NCI-H2171 treated with DMSO at 0.1 percent for 48 hours (cell line): ENCODE data around the gene NFATC1.

Source experiments
- DNase-seq: peaks from one replicate; lab custom pipeline; 2025; lab: John Stamatoyannopoulos, UW

NFATC1 gene

DNA sequence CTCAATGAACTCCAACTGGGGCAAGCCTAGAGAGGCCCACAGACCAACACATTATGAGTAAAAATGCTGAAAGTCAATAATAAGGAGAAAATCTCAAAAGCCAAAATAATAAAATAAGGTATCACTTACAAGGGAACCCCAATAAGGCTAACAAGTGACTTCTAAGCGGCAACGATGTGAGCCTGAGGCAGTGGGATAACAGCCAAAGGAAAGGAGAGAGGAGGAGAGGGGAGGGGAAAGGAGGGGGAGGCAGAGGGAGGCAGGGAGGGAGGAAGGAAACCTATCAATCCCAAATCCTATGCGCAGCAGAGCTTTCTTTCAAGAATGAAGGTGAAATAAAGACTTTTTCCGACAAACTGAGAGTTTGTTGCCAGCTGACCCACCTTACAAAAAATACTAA is 6.0 kb upstream of the NFATC1 start:
- no peak for DNase-seq

GRCh38 chr18:79392226-79392625 is 3.5 kb upstream of the NFATC1 start:
- no peak for DNase-seq

GRCh38 chr18:79393181-79393634 is 2.5 kb upstream of the NFATC1 start:
- DNase-seq = peak; percentile 29

DNA sequence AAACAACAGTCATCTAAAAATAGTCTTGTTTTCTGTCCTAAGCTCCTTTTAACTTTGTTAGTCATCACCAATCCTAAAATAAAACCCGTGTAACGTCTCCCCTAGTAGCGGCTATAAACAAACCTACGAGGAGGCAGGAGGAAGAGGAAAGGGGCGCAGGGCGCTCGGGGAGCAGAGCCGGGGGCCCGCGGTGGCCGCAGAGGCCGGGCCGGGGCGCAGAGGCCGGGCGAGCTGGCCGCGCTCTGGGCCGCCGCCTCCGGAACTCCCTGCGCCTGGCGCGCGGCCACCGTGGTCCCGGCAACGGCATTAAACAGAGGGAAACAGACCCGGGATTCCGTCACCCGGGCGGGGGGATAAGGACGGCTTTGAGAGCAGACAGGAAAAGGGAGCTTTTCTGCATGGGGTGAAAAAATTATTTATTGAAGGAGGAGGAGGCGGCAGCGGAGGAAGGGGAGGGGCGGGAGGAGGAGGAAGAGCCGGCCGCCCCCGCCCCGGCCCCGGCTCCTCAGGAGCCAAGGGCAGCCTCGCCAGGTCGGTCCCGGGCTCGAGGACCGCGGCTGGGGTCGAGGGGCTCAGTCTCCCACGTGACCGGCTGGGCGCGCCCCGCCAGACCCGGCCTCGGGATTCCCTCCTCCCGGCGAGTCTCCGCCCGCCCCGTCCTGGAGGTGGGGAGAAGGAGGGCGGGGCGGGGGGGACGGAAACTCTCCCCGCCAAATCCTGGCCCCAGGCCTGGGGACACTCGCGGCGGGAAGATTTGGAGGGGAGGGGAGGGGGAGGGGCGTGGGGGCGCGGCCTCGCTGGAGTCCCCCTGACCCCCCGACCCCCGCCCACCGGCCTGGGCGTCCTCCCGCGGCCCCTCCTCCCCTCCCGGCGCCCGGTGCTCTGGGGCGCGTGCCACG is 1.8 kb upstream of the NFATC1 start:
- peak; percentile 25 for DNase-seq

DNA sequence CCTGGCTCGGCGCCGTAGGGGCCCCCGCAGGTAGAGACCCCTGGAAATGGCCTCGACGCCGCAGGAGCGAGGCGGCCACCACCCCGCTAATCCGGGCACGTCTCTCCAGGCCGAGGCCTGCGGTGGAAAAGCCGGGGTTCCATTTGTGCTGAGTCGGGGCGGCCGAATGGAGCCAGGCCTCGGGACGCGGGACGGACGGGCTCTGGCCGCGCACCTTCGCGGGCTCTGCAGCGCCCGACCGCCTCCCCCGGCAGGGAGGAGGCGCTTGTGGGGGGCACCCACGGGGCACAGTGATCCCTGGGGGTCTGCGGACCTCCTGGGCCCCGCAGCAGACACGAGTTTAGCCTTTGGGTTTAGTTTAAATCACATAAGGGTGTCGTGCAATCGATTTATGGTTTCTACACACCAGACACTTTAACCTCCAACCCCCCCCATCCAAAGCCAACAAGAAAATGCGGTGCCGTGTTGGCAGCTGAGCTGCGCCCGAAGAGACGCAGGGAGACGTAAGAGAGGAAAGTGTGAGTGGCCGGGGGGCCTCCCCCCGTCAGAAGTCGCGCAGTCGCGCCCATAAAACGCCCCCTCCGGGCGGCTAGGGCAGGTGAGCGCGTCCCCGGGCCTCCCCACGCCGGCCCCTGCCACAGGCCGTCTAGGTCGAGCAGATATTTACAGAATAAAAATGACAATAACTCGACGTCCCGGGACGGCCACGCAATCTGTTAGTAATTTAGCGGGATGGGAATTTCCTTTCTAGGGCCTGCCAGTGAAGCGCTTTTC is 1.0 kb upstream of the NFATC1 start:
- DNase-seq = peak; percentile 11

DNA sequence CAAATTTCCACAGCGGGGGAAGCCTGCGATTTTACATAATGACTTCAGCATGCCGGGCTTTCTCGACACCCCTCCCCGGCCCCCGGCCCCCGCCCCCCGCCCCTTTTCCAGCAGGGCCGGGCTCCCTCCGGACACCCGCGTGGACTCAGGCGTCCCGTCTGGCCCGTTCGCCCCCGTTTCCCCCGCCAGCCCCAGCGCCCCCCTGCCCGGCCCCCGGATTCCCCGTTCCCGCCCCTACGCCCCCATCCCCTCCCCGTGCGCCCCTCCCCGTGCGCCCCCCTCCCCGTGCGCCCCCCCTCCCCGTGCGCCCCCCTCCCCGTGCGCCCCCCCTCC is 456 bp upstream of the NFATC1 start:
- DNase-seq = no peak

DNA sequence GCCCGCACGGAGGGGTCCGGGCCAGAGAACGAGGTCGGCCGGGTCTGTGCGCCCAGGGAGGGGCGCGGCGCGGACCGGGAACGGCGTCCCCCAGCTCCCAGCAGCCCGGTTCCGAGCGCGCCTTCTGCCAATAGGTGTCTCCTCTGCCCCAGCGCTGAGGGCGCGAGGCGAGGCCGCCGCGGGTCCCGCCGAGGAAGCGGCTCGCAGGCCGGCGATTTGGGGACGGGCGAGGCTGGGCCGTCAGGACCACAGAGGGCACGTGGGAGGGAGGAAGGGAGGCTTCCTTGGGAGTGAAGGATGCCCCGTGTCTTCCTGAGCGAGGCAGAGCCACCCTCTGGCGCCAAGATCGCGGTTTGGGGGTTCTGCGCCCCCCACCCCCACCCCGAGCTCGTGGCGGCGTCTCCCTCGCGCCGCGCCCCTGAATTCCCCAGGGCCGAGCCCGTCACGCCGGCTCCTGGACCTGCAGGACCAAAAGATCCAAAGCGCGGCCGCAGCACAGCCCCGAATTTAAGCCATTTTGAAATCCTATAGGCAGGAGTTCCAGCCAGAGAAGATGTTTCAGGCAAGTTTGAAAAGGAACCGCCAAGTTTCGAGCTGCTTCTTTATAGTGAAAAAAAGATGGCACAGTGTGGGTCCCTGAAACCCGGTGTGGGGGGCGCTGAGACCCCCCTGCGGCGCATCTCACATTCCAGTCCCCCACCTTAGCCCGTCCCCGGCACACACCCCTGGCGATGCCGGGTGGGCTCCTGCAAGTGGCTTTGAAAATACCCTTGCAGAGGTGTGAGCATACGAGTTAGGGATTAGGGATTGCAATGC is 909 bp downstream of the NFATC1 start:
- no peak for DNase-seq

DNA sequence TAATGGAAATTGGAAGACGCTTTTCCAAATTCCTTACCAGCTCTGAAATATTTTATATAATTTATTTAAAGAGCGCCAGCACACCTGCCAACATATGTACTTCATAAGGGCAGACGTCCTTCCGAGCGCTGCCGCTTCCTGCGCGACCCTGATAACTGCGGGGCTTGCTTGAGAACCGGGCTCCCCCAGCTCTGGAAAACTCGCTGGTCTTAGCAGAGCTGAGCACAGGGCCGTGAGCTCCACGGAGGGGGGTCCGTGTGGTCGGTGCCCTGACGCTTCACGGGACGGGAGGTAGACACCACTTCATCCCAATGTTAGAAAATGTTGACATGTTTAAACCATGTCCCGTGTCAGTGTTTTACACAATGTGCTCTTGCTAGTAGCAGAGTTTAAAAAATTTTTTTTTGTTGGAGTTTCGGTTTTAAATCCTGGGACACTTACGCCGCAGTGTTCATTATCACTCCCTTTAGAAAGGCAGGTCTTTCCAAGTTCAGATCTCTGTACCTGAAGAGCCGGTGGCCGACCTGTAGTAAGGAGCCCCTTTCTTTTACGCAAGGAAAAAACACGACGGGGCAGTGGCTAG is 1.6 kb downstream of the NFATC1 start:
- no peak for DNase-seq

- DNase-seq = no peak
These were observed 2.4 kb downstream of the NFATC1 start for GRCh38 chr18:79397830-79398761.

GRCh38 chr18:79399275-79400081 is 3.7 kb downstream of the NFATC1 start:
- DNase-seq = no peak

DNA sequence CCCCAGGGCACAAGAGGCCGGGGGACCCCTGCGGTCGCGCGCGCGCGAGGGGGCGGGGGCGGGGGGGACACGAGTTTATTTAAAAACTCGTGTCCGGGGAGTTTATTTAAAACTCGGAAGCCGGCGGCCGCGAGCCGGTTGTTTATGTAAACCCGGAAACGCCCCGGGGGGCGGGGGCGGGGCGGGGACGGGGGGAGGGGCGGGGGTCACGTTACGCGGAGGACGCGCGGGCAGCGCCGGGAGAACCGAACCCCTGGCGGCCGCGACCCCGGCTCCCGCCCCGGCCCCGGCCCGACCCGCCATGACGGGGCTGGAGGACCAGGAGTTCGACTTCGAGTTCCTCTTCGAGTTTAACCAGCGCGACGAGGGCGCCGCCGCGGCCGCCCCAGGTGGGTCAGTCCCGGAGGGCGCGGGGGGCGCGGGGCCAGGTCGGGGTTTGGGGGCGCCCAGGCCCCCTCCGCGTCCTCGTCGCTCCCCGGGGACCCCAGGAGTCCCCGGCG is 4.4 kb downstream of the NFATC1 start:
- no peak for DNase-seq

- no peak for DNase-seq
These were observed 5.1 kb downstream of the NFATC1 start for GRCh38 chr18:79400591-79401381.

GRCh38 chr18:79401494-79402208 is 5.9 kb downstream of the NFATC1 start:
- no peak for DNase-seq

DNA sequence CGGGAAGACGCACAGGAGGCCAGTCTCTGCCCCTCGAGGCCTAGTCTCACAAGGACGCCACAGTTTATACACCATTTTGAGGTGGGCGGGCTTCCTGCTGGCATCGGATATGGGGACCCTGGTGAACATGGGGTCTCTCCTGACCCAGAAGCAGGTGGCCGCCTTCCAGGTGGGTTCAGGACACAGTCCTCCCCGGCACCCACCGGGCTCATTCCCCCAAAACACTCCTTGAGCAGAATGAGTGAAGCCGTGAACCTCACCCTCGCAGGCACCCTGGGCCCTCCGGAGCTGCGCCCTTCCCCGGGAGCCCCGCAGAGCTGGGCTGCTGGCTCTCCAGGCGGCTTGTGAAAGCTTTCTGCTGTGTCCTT is 6.5 kb downstream of the NFATC1 start:
- DNase-seq = no peak

DNA sequence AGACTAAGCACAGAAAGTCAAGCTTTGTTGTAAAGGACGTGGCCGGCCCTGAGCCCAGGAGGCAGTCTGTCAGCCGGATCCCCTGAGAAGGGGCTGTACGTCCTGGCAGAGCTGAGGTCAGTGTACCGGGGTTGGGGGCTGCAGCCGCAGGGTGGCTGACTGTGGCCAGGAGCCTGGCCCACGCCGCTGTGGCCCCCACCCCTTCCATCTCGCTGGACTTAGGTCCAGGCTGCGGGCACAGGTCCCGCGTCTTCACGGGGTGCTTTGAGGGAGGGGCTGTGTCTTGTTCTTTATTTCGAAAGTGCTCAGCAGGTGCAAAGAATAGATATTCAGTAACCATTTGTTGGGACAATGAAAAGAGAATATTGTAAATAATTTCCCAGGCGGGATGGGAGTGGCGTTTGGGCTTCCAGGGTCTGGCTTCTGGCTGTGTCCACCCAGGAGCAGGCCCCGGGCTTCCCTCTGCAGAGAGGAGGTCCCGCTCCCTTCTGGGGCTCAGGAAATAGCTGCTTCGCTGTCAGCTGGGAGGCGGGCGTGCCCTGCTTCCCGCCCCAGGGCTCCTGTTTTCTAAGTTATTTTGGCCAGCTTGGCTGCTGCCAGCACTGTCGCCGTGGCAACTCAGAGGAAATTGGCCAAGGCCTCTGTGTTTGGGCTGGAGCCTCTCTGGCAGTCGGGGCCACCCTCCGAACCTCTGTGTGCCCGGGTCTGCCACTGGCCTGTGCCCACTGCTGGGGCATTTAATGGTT is 7.4 kb downstream of the NFATC1 start:
- DNase-seq = no peak

DNA sequence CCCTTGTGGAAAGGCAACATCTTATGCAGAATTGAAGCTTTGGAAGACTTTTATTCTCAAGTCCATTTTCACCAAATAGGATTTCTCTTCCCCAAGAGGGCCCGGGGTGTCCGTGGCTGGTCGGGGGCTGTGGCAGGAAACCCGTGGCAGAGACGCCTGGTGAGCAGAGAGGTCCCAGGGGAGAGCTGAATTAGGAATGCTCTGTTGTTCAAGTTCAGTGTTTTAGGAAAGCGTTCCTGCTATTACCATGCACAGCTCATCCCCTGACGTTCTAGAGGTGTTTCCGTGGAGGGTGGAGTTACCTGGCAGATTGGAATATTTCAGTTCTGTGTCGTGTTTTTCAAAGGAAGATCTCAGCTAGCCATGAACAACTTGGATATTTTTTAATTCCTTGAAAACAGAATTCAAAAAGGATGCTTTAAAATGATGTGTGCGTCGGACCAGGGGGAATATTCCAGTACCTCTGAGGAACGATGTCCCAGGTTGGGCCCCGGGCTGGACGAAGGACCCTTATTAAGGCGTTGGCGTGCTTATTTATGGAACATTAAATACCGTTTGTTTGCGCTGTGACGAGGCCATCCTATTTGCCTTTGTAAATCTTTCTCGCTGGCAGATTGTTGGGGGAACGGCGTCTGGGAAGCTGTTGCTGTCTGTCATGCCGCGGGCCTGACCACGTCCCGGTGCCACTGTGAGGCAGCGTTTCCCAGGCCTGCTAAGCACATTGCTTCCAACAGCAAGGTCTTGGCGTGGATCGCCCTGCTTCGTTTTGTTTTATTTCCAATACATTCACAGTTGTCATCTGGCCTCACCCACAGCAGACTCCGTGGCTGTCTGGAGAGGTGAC is 8.2 kb downstream of the NFATC1 start:
- no peak for DNase-seq

DNA sequence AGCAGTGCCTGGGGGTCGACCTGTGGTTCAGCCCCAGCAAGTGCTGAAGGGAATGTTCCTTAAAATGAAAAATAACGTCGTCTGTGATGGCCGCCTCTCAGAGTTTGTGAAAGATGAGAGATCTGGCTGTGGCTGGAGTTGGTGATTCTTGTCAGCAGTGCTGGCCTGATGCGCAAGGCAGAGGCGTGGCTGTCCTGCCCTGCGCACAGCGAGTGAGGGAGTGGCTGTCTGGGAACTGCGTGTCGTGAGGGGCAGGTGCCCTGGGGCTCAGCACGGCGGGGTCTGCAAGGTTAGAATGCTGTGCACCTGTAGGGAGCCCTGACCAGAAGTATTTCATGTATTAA is 8.8 kb downstream of the NFATC1 start:
- DNase-seq = no peak
